ENCODE results near the gene DIS3L2.

DNA sequence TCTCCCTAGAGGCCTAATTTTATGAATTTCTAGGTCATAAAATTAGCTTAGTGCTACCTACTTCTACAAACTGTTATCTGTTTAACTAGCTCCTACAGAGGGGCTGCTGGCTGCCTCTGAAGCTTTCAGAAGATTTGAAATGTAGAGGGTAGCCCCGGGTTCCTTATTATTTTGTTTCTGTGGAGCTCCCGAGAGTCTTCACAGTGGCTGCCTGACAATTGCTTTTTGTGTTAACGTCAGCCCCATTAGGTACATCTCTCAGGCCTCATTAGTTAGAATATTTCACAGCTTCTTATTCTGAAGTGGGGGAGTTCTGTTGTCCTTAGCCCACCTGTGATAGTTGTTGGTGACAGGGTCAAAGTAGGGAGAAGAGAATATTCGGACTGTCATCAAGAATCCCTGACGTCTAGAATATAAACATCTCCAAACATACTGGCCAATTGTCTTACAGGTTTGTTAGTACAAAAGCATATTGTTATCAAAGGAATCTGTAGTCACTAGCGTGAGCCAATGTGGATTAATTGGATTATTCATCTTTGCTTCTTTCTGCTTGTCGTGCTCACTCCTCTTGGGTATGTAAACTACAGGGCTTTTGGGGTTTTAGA lies 77.5 kb downstream of the DIS3L2 start:
- TF ChIP-seq, protein P1, sequence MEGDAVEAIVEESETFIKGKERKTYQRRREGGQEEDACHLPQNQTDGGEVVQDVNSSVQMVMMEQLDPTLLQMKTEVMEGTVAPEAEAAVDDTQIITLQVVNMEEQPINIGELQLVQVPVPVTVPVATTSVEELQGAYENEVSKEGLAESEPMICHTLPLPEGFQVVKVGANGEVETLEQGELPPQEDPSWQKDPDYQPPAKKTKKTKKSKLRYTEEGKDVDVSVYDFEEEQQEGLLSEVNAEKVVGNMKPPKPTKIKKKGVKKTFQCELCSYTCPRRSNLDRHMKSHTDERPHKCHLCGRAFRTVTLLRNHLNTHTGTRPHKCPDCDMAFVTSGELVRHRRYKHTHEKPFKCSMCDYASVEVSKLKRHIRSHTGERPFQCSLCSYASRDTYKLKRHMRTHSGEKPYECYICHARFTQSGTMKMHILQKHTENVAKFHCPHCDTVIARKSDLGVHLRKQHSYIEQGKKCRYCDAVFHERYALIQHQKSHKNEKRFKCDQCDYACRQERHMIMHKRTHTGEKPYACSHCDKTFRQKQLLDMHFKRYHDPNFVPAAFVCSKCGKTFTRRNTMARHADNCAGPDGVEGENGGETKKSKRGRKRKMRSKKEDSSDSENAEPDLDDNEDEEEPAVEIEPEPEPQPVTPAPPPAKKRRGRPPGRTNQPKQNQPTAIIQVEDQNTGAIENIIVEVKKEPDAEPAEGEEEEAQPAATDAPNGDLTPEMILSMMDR (IDR thresholded peaks at IDR 0.05): no peak
- no peak for TF ChIP-seq POLR2A (IDR thresholded peaks at IDR 0.05)
